ENCODE data around the gene GGCX. TPM values are rescaled to one million over a fixed set of nuclear protein-coding genes. Genes with fewer than 3 reads are reported as not detected.

GGCX gene
- total and polyA plus RNA-seq, 2 of the 13 experiments (the other 11 are each of a cell fraction or from before 2014, with no cell fraction given) = 72.5 to 103 TPM

- peak; percentile 68; the same call in 1 of the 2 replicates for TF ChIP-seq ZNF275 (CRISPR knock-in tag; IDR thresholded peaks at IDR 0.05; ENCODE audit: borderline replicate concordance)
- peak; percentile 80; the same call in 1 of the 2 replicates for TF ChIP-seq GABPB1 (CRISPR knock-in tag; IDR thresholded peaks at IDR 0.05)
- TF ChIP-seq SNAI1 (CRISPR knock-in tag; IDR thresholded peaks at IDR 0.05; ENCODE audit: borderline replicate concordance) = no peak
- TF ChIP-seq ZBED4 (CRISPR knock-in tag; IDR thresholded peaks at IDR 0.05; ENCODE audit: borderline replicate concordance) = peak; percentile 66; the same call in 1 of the 2 replicates
- TF ChIP-seq ZNF350 (CRISPR knock-in tag; IDR thresholded peaks at IDR 0.05; ENCODE audit: borderline replicate concordance, low read depth) = no peak
- no peak for TF ChIP-seq ZNF496 (CRISPR knock-in tag; IDR thresholded peaks at IDR 0.05; ENCODE audit: insufficient replicate concordance)
- TF ChIP-seq CEBPG (CRISPR knock-in tag; IDR thresholded peaks at IDR 0.05) = peak; percentile 50; the same call in 1 of the 2 replicates
- no peak; the same call in 1 of the 2 replicates for TF ChIP-seq KDM3A (CRISPR knock-in tag; IDR thresholded peaks at IDR 0.05; ENCODE audit: low read depth)
- peak; percentile 53 for TF ChIP-seq DPF2 (CRISPR knock-in tag; IDR thresholded peaks at IDR 0.05; ENCODE audit: borderline replicate concordance, low read depth)
- no peak for TF ChIP-seq PRDM10 (CRISPR knock-in tag; IDR thresholded peaks at IDR 0.05; ENCODE audit: low read depth)
- TF ChIP-seq NFAT5 (CRISPR knock-in tag; IDR thresholded peaks at IDR 0.05) = peak; percentile 75; the same call in 1 of the 2 replicates
- no peak for TF ChIP-seq IKZF1 (IDR thresholded peaks at IDR 0.05)
- no peak for TF ChIP-seq GTF3A (CRISPR knock-in tag; conservative IDR thresholded peaks at IDR 0.05)
- TF ChIP-seq ZNF33B (CRISPR knock-in tag; IDR thresholded peaks at IDR 0.05) = no peak
- peak; percentile 91 for TF ChIP-seq AGO2 (optimal IDR thresholded peaks at IDR 0.05; ENCODE audit: low read depth, low read length)
These were observed 23.1 kb upstream of the GGCX start, which contains the start of gene VAMP5 (continued) for GRCh38 chr2:85584354-85584856.

All from HepG2 (cell line).